Measurements from ENCODE around the gene SCART1.

DNA sequence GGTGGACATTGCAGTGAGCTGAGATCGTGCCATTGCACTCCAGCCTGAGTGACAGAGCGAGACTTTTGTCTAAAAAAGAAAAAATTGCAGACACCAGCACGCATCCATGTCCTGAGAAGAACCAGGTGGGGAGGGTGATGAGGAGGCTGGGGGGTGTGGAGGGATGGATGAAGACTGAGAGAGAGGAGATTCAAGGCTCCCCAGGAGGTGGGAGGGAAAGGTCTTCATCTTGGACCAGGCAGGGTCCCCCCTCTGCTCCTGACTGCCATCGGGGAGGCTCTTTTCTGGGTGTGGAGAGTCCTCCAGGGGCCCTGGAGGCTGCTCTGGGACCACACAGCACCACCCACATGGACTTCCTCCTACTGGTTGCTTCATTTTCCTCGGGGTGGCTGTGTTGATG is 1.5 kb downstream of the SCART1 start:
- TF ChIP-seq, protein P1, sequence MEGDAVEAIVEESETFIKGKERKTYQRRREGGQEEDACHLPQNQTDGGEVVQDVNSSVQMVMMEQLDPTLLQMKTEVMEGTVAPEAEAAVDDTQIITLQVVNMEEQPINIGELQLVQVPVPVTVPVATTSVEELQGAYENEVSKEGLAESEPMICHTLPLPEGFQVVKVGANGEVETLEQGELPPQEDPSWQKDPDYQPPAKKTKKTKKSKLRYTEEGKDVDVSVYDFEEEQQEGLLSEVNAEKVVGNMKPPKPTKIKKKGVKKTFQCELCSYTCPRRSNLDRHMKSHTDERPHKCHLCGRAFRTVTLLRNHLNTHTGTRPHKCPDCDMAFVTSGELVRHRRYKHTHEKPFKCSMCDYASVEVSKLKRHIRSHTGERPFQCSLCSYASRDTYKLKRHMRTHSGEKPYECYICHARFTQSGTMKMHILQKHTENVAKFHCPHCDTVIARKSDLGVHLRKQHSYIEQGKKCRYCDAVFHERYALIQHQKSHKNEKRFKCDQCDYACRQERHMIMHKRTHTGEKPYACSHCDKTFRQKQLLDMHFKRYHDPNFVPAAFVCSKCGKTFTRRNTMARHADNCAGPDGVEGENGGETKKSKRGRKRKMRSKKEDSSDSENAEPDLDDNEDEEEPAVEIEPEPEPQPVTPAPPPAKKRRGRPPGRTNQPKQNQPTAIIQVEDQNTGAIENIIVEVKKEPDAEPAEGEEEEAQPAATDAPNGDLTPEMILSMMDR (IDR thresholded peaks at IDR 0.05): no peak
- TF ChIP-seq POLR2A (IDR thresholded peaks at IDR 0.05): no peak

Measured in heart left ventricle (tissue), 13 donors.